A549 (cell line): Measurements from ENCODE around the gene CIAO2B.

ENCODE experiments used
- CEBPB ChIP-seq, 2 experiments: fragments of >200 bp in 1 of 2; sonication (Bioruptor Twin) in 1 of 2; formaldehyde crosslinking in 1 of 2; IDR thresholded peaks; 2 replicates each; pipeline ENCODE4 v1.6.1; 2012 to 2016
- CTCF ChIP-seq: fragments of >200 bp; sonication (Bioruptor Twin); formaldehyde crosslinking; IDR thresholded peaks from 3 replicates; pipeline ENCODE4 v1.5.1; 2016
- EP300 ChIP-seq, 2 experiments: fragments of >200 bp; sonication (Bioruptor Twin); formaldehyde crosslinking; IDR thresholded peaks; 2 replicates in 1 of 2; 3 replicates in 1 of 2; pipeline ENCODE4 v1.6.1; 2016 to 2017
- GATA3 ChIP-seq: IDR thresholded peaks from 2 replicates; pipeline ENCODE4 v1.6.1; 2012; ENCODE audit warnings: borderline replicate concordance
- HMGXB4 ChIP-seq: fragments of 250-450 bp; sonication (Bioruptor Pico); IDR thresholded peaks from 2 replicates; pipeline ENCODE4 v1.5.0; 2021; ENCODE audit warnings: mild to moderate bottlenecking, moderate library complexity, borderline replicate concordance
- MAX ChIP-seq: IDR thresholded peaks from 2 replicates; pipeline ENCODE4 v1.6.1; 2012
- NR3C1 ChIP-seq: fragments of >200 bp; sonication (Bioruptor Twin); formaldehyde crosslinking; IDR thresholded peaks from 3 replicates; pipeline ENCODE4 v1.6.1; 2017
- POLR2A ChIP-seq: IDR thresholded peaks from 2 replicates; pipeline ENCODE4 v1.6.1; 2012; ENCODE audit warnings: mild to moderate bottlenecking, low read length
- RAD21 ChIP-seq, 2 experiments: fragments of >200 bp in 1 of 2; sonication (Bioruptor Twin) in 1 of 2; formaldehyde crosslinking in 1 of 2; IDR thresholded peaks in 1 of 2; conservative IDR thresholded peaks in 1 of 2; 2 replicates in 1 of 2; 3 replicates in 1 of 2; pipeline ENCODE4 v1.6.1; 2012 to 2018; ENCODE audit warnings: inconsistent platforms in 1 of 2
- REST ChIP-seq: fragments of 200-600 bp; sonication (generic); IDR thresholded peaks from 2 replicates; pipeline ENCODE4 v1.6.1; 2016; ENCODE audit warnings: antibody characterized with exemption, mild to moderate bottlenecking, moderate library complexity
- RFX5 ChIP-seq: fragments of 450-650 bp; IDR thresholded peaks from 2 replicates; pipeline ENCODE4 v1.7.1; 2014; ENCODE audit warnings: antibody characterized with exemption, mild to moderate bottlenecking, moderate library complexity

- TF ChIP-seq POLR2A: no peak
- TF ChIP-seq CTCF: no peak
- TF ChIP-seq GATA3: no peak
- no peak for TF ChIP-seq HMGXB4 (CRISPR knock-in tag)
- no peak for TF ChIP-seq EP300 (IDR thresholded peaks at IDR 0.05)
- TF ChIP-seq RAD21 (conservative IDR thresholded peaks at IDR 0.05 in 1 of 2, IDR thresholded peaks at IDR 0.05 in 1 of 2): no peak
- no peak for TF ChIP-seq REST
- TF ChIP-seq MAX: no peak
- no peak for TF ChIP-seq RFX5
- no peak for TF ChIP-seq NR3C1
- no peak for TF ChIP-seq CEBPB (IDR thresholded peaks at IDR 0.05)
Measured at GRCh38 chr16:66918803-66919568, 15.2 kb downstream of the CIAO2B start, which contains the start of gene CDH16.
